ENCODE results near the gene NAV2.

Gene NAV2

DNA sequence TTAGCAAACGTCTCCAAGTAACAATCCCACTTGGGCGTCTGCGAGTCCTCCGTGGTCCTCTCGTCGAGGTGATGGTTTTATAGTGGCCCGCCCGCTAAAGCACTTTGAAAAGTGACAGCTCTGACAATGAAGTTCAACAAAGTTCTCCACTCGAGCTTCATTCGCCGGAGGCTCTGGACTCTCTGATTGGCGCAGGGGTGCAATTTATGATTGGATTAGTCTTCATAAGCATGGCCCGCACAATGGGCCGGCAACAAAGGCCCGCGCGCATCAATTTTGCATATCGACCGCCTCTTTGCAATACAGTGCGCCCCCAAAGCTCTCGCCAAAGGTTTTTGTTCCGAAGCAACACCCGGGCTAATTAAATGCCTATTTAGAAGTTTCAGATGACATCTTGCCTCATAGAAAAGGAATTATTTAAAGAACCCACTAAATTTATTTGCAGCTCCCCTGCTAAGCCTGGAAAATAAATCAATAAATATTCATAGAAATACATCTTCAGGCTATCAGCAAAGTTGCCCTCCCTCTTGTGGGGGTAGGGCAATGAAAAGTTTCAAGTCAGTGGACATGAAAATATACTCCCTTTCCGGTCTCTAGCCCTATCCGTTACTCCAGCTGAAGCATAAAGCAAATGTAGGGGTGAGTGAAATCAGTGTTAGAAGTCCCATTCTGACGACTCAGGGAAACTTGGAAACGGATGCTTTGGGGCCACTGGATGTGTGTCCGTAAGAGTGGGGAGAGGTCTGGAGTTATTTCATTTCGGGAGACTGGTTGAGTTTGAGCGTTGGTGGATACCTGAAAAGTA is 448.0 kb downstream of the NAV2 start, which contains the start of gene DBX1:
Gene DBX1, minus strand, starts transcription at position 51 of the 805 bp plus-strand sequence. CDS start 151 bp downstream, outside the sequence.
- no peak for DNase-seq (ENCODE audit: low spot score)

DNA sequence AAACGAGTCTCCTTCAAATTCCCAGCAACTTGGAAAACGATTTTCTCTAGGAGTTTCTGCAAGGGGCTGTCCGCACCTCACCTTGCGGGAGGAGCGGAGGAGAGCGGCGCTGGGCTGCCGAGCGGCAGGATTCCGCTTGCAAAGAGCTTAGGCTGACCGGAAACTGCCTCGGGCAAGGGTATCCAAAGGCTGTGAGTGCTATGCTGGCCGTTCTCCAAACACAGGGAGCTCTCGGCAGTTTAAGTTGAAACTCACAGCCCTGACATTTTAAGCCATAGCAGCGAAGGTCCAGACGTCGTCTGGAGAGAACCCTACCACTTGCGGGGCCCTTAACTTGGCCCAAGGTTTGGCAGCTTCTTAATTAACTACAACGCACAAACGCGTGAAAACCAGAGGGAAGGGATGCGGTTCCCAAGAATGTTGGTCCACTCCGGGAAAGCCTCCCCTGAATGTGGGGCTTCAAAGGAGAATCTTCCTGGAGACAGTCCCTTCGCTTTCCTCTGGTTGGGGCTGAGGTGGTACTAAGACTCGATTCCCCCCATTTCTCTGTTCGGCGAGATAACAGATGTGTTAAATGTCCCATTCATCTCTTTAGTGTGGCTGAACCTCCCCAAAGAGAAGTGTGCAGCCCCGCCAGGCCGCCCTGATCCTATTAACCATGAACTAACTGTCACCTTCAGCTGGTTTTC is 448.7 kb downstream of the NAV2 start:
- DNase-seq (ENCODE audit: low spot score) = no peak

DNA sequence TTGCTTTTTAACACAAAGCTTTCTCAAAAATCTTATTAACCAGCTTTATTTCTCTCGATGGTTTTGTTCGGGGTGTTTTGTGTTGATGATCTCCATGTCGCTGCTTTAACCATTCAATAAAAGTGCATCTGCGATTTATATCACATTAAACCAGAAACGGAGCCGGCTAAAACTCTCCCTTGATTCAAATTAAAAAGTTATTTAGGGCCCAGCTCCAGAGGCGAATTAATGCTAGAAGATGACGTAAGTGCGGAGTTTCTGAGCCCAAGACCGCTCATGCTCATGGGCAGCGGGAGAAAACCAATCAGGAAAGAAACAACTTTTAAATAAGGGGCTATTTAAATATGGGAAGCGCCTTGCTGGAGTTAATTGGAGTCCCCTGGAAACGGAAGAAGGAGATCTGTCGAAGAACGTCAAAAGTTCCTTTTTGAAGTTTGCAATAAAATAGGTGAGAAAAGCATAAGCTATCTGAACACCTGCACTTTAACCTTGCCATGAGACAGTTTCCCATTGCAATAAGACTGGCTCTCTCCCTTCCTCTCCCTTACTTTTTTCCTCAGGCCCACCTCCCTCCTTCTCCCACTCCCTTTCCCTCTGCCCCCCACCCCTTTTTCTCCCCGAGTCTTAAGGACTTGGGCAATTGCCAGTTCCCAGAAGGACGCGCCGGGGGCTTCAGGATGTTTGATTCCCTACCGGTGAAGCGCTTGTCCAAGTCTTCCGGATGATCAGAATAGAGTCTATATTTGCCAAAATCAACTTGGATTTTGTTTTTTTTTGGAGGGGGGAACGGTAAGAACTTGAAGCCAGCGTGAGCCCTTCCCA is 449.5 kb downstream of the NAV2 start:
- no peak for DNase-seq (ENCODE audit: low spot score)

DNA sequence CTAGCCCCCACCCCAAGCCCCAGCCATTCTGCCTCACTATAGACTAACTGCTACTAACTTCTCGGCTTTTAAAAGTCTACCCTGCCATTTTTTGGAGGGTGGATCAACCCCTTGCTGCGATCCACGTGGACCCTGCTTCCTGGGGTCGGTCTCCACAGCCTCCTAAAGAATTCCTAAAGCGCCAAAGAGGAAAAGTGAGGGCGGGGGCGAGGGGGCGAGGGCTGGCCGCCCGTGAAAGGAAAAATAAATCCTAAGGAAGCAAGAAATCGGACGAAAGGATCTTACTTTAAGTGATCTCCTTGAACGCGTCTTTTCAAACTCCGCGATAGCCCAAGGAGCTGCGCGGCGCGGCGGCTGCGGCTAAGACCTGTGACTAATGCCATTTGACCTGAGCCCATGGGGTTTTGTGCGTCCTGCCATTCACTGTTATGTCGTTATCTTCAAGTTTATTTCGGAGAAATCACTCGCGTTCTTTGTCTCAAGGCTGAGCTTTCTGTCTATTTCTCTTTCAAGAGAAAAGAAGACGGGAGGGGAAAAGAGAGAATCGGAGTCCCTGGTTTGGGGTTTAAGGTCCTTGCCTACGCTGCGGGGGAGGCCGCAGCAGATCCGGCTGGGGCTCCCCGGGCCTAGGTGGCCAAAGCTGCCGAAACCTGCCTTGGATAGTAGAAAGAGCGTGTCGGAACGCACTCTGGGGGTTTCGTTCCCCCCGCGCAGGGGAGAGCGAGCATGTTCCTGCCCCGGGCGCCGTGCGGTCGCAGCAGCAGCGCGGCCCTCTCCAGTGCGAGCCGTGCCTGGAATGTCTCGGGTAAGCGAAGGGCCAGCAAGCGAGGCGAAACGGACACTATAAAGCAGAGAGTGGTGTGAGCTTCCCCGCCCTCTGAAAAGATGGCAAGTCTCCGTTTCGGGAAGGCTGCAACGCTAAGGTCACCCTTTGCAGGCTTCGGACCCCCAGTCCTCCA is 450.5 kb downstream of the NAV2 start:
- DNase-seq (ENCODE audit: low spot score) = peak; percentile 13

DNA sequence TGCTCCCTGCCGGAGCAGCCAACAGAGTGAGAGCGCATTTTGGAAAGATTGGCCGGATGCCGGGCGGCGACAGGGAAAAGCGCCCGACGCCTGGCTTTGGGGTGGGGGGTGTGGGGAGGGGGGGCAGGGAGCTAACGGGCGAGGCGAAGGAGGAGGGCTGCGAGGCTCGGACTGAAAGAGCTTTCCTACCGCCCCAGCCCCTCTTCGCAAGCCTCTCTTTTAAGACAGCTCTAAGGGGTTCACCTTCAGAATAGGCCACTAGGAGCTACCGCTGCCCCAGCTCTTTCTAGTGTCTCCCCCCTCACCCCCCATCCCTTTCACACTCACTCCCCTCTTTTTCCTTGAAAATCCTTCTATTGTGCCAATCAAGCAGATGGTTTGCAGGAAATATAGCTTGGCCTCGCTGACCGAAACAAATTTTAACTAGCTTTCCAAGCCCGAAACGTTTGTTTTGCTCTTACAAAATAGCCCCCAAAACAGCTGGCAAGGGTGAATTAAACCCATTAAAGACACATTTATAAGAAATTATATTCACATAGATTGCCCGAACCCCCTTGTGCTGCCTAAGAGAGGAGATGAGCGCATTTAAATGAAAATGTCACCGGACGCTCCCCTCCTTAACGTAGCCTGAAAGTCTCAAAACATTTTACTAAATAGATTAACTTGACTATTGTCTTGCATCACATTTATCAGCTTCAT is 451.3 kb downstream of the NAV2 start:
- no peak for DNase-seq (ENCODE audit: low spot score)

Measured in cerebellar cortex (tissue), 1 donor.